CD4-positive, alpha-beta T cell treated with Interleukin-17A for 1 hour (primary cell): ENCODE results near the gene CD180.

Experiments
- DNase-seq: peaks from one replicate; pipeline ENCODE4 v3.0.0-alpha.2; 2020

The CD180 gene

DNA sequence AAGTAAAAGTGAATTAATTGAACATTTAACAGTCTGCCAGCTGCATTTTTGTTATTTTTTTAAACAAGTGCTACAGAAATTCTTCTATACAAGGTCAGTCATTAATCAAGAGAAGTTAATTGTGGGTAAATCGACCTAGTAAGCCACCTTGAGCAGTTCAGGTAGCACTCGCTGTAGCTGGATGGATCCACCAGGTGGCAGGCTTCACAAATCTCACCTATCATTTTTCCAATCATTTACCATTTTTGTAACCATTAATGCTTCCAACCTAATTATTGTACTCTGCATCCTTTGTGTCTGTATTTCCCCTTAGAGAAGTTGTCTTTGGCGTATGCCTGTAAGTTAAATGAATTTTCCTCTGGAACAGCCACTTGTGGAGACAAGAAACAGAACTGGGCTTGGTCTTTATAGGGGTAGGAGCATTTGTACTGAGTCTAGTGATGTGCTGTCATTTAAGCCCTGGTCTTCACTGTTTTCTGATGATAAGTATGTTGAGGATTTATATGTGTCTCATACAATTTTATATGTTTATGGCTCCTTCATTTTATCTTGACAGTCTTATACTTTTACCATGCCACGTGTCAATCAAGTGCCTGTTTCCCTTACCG, 39.5 kb downstream of the CD180 start:
- peak; percentile 74 for DNase-seq

DNA sequence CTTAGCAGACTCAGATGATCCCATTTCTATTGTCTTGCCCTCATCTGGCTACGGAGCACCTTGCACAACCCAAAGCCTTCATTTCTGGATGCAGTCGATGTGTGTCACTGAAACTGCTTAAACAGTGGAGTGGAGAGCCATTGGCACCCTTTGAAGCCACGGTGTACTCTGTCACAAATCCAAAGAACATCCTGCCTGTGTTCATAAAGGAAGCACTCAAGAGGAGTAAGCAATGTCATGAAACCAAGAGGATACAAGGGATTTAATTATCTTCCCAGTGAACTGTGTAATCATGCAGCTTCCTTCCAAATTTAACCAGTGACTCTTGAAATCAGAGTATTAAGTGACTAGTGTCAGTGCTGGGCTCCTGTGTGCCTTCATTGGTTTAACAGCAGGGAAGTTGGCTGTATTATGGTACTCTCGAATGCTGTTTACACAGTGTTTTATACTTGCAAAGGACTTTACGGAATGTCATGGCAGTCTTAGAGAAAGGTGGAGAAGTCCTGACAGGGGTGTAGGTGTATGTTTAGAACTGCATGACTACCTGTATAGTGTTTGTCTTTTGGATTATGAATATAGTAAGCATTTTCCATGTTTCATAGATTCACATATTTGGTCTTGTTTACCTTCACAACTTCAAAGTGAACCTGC, 41.9 kb downstream of the CD180 start:
- no peak for DNase-seq

DNA sequence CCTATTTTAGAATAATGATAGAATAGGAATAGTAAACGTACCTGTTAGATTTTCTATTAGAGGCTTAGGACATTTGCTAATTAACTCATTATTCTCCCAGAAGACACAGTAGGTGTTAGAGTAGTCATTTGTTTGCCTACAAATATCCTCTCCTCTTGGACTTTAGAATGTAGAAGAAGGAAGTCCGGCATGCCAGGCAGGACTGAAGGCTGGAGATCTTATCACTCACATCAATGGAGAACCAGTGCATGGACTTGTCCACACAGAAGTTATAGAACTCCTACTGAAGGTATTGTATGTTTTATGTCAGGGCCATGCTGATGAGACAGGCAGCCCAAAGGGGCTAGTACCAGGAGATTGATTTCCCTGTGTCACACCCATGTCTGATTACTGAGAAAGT, 43.3 kb downstream of the CD180 start:
- no peak for DNase-seq

DNA sequence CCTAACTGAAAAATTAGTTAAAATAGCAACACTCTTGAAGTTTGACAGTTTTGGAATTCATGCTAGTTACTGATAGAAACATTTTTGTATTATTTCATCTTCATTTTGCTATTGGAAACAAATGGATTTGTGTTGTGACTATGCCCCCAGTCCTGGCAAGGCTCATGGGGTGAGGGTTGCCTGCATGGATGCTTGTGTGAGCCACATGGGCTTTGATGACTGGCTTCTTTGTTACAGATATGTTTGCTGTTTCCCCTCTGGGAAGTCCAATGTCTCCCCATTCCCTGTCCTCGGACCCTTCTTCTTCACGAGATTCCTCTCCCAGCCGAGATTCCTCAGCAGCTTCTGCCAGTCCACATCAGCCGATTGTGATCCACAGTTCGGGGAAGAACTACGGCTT, 44.2 kb downstream of the CD180 start:
- no peak for DNase-seq

DNA sequence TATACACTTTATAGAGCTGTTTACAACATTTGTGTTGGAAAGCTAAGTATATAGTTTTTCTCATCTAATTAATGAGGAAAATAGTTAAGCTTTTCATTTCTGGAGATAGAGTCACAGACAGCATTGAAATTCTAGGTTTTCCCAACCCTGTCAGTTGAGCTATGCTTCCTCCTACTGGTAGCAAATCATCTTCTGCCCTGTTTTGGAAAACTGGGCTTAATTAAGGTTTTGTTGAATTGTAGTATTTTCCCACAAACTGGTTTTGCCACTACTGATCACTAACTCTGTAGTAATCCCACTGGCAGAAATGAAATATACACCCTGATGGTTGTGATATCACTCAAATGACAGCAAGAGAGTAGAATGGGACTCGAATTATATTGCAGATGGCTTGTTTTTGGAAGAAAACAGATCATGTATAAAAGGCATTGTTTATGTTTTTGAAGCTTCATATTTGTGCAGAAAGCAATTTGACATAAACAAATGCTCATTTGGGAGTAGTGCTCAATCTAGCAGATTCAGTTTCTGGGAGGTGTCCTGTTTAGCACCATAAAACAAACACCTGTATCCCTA, 46.6 kb downstream of the CD180 start:
- DNase-seq = no peak

DNA sequence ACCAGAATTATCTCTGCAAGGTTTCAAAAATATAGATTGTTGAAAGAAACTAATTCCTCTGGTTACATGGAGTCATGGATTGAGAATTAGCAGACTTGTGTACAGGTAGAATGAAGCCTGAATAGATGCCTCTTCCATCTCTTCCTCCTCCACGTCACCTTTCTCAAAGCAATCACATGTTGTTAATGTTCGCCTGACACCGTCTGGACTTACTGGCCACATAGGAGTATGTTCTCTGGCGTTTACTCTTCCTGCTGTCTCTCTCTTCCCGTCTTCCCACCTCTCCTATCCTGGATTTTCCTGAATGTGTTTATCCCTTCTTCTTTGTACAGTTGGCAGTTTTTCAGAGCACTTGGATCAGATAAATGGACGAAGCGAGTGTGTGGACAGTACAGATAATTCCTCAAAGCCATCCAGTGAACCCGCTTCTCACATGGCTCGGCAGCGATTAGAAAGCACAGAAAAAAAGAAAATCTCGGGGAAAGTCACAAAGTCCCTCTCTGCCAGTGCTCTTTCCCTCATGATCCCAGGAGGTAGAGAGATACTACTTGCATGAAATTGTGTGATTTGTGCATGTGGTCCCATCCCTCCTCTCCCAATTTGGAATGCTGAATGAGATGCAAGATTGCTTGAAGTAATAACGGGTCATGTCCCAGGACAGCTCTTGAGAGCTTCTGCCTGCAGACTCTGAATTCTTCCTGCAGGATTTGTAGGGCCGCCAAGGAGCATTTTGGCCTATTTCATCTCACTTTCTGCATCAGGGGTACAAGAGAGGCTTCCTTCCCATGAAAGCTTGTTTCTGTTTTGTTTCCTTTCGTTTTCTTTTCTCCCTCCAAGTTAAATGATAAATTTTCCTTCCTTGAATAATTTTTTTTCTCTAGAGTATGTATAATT, 47.3 kb downstream of the CD180 start:
- no peak for DNase-seq

DNA sequence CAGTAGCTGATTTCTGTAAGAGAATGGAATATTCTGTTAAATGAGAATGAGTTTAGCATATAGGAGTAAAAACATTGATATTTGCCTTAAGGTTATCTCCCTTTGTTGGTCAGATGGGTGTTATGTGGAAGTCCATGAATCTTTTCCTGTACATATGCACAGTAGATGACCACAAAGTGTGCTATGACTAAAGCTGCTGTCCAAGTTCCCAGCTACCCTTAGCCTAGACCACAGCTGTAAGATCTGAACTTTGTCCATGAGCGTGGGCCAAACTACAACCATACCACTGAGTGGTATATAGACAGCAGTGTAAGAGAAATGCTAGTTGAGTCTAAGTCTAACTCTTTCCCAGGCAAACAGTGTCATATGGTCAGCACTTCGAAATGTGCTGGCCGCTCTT, 48.8 kb downstream of the CD180 start:
- DNase-seq = no peak

DNA sequence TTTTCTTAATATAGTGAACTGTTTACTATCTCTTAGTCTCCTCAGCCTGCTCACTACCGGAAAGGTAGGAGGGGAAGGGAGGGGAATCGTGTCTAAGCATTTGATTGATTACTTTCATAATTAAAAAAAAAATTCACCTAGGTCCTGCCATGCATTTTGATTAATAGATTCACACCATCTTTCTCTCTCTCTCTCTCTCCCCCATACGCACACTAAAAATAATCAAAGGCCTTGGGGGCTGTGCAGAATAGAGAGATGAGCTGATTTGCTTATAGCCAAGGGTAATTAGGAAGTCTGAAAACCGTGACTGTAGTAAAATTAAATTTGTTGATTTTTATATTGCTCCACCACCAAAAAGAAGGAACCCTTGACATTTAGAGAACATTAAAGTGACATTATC, 49.6 kb downstream of the CD180 start:
- no peak for DNase-seq

DNA sequence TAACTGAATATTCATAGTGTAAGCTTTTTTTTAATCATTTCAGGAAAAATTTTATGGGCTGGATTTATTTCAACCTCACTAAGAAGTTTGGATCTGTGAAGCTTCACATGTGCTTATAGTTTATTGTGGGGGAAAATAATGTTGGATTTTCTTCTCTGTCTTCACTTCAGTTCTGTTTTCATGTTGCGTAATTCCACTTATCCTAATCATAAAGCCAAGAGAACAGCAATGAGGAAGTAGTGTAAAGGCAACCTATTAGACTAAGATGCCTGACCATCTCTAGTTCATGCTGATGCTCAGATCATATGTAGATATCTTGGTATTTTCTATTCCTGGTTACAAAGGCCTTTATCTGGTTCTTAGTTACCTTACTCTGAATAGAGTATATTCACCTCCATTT, 50.0 kb downstream of the CD180 start:
- no peak for DNase-seq

DNA sequence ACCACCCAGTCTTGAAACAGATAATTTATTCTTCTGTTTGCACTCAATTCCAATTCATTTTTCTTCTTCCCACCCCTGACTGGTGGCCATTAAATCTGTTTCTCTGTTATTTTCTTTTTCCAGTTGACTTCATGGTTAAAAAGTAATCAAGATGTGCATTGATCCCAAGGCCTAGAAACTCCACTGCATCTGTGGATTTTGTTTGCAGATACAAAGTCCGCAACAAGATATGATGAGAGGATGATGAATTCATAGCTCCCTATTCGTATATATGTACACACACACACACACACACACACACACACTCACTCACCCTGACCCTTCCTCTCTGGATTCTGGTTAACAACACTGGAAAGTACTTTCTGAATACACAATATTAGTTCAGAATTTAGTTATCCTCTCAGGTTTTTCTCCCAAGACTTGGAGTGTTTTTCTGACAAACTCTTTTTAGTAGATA, 52.4 kb downstream of the CD180 start:
- no peak for DNase-seq

DNA sequence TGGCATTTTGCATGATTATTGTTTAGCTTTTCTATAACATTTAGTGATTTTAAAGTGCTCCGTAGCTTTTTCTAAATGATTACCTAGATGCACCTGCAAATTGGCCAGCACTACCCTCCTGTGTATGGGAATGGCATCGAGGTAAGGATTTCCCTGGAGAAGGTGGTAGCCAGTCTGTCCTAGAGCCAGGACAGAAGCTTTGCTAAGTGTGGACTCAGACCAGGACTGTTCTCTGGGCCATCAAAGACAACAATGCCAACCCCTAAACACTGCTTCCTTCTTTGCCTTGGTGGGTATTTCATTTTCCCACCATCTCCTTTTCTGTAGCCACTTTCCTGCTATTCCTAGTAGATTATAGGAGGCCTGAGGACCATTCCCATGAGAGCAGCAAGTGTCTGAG, 53.0 kb downstream of the CD180 start:
- DNase-seq = no peak

DNA sequence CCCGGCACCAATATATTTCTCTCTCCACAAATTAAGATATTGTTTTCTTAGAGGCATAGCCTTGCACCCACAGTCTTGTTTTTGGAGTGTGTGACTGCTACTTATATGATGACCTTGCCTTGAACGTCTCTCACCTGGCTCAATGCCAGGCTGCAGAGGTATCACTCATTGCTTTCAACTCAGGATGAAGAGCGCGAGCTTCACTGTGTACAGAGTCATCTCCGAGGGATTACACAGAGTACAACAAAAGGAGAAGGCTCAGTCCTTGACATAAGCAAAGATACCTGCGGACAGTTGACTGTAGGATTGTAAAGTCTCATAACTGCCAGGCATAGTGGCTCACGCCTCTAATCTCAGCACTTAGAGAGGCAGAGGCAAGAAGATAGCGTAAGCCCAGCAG, 53.8 kb downstream of the CD180 start:
- DNase-seq = no peak

DNA sequence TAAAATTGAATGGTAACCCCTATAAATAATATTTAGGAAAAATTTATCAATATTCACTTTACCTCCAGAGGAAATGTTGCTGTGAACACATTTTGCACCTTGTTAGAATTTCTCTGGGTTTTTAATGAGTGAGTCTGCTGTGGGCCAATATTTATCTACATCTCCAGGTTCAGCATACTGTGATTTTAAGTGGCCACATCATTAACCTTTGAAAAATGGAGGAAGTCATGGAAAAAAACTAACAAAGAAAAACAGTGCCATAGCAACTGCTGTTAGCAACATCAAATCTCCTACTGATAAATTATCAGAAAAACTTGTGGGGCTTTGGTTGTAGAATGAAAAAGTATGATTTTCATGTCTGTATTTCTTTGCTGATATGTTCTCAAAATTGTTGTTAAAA, 55.0 kb downstream of the CD180 start:
- no peak for DNase-seq

DNA sequence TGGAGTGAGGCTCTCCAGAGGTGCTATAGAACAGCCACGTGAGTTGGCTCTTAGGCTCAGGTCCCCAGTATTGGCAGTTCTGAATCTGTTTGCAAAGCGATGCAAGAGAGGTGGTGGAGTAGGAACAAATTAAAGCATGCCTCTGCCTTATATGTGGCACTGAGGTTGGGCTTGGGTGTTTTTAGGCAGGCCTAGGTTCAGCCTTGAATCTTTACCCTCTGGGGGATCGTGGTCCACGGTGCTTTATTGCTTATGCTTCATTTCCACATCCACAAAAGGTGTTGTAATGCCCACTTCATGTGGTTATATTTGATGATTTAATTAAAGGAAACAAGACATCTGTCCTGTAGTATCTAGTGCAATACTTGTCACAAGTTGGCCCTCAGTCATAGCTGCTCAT, 56.2 kb downstream of the CD180 start:
- DNase-seq = no peak

DNA sequence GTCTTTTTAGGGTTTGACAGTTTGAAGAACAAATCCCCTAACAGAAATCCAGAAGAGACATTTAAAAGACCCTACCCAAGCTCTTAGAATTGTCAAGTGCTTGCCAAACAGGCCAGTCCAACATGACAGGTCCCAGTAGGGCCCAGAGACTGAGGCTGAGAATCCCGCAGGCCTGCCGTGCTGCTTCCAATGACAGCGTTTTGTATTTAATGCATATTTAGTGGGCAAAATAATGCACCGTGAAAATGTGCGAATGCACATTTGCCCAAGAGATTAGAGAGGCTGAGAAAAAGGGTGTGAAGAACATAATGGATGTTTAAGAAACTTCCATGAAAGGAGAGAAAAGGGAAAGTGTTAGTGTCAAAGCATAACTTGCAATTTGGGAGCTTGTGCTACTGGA, 57.6 kb downstream of the CD180 start:
- no peak for DNase-seq

DNA sequence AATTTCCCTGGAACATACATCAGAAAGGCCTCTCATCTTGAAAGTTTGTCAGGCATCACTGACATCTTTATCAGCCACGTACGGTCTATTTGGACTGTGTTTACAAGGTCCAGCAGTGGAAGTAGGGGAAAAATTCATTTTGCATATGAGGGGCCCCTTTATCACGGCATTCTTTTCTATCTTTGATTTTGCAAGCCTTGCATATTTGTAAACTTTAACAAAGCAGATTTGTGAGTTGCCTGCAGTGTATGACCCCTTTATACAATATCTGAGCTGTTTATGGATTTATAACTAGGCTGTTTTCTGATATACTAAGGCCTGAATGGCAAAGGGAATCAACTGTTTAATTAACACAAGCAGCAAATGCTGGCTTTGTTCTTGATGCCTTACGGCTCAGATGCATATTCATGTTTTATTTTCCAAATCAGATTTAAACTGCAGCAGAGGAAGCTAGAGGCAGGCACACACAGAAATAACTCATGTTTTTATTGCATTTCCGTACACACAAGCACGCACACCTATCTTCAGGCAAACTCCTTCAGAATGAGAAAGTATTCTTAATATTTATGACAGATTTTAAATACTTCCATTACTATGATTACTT, 61.1 kb downstream of the CD180 start:
- no peak for DNase-seq

DNA sequence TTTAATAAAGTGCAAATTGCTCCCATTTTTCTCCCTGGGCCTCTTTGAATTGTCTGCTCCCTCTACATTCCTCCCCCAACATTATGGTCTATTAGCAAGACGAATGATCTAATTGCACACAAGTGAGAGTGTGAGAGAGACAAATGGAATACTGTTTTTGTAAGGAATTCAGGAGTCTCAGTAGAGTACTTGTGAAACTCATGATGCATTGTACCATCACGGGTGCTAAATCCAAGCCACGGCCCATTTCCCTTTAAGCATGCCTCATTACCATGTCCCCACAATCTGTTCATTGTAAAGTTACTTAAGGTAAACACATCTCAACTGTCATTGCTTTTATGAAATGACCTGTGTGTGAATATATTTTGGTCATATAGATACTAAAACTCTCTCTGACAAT, 62.8 kb downstream of the CD180 start:
- DNase-seq = no peak

DNA sequence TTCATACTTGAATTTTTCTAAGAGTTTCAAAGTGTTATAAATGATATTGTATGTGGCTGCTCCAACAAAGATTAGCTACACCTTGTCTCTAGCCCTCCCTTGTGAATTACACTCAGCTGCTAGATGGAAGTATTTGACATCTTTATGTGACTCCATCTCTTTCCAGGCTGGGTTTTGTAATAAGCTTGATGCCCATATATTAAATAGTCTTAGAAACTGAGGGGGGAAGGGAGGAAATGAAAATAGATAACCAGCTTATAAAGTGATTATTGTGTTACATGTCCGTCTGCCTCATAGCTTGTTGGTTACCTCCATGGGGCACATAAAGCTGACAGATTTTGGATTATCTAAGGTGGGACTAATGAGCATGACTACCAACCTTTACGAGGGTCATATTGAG, 63.4 kb downstream of the CD180 start:
- no peak for DNase-seq

DNA sequence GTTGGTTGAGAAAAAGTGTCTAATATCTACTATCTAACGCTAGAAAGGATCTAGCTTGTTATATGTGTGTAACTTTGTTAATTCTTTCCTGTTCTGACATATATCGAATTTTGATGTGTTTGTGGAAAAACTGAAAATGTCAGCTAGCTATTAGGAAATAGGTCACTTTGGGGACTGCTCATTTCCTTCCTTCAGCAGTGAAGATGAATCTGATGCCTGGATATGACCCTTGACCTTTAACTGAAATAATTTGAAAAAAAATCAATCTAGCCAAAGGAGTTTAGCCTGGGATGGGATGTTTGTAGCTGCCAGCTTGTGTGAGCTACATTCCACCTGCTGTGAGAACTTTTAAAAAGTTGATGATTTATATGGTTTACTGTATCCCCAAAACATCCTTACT, 66.8 kb downstream of the CD180 start:
- DNase-seq = no peak
